ENCODE measurements around the gene ANO5.

- TF ChIP-seq ZNF266 (tag by site-specific recombination; IDR thresholded peaks at IDR 0.05; ENCODE audit: low read depth), result no peak
- TF ChIP-seq CTCF (tag by site-specific recombination; IDR thresholded peaks at IDR 0.05), result no peak
- no peak for TF ChIP-seq REST (tag by site-specific recombination; IDR thresholded peaks at IDR 0.05)
- TF ChIP-seq ZNF174 (tag by site-specific recombination; IDR thresholded peaks at IDR 0.05), result no peak
- no peak for TF ChIP-seq ZNF274 (IDR thresholded peaks at IDR 0.05; ENCODE audit: low read length)
- TF ChIP-seq ZNF274 (tag by site-specific recombination; IDR thresholded peaks at IDR 0.05; ENCODE audit: borderline replicate concordance), result no peak
- no peak for TF ChIP-seq ZNF610 (tag by site-specific recombination; IDR thresholded peaks at IDR 0.05; ENCODE audit: borderline replicate concordance)
- no peak for TF ChIP-seq ZNF19 (tag by site-specific recombination; IDR thresholded peaks at IDR 0.05; ENCODE audit: low read depth)
- no peak for TF ChIP-seq ZNF121 (tag by site-specific recombination; IDR thresholded peaks at IDR 0.05)
- no peak for TF ChIP-seq ZNF776 (tag by site-specific recombination; IDR thresholded peaks at IDR 0.05; ENCODE audit: borderline replicate concordance)
Measured at GRCh38 chr11:22173532-22173931, 19.4 kb upstream of the ANO5 start.
